Subcutaneous adipose tissue (tissue), 4 donors: ENCODE results near the gene IGFALS. TPM values are rescaled to one million over a fixed set of nuclear protein-coding genes. Genes with fewer than 3 reads are reported as not detected.

Experiments used
- total RNA-seq, 4 donors: library from RNA; depleted of rRNA; stranded (reverse); fragments of >200 nt; gene quantifications; one replicate each; pipeline ENCODE4 v1.1.0, GENCODE V29; 2016
- TF ChIP-seq, protein P1 (sequence below): fragments of 450-650 bp; IDR thresholded peaks from one replicate; pipeline ENCODE4 v1.5.1; 2016; ENCODE audit warnings: low read depth, mild to moderate bottlenecking, control low read depth, antibody characterized with exemption, moderate library complexity

IGFALS gene
- total RNA-seq, 4 donors from 2014 or later = 0.66 TPM; not detected in 3

DNA sequence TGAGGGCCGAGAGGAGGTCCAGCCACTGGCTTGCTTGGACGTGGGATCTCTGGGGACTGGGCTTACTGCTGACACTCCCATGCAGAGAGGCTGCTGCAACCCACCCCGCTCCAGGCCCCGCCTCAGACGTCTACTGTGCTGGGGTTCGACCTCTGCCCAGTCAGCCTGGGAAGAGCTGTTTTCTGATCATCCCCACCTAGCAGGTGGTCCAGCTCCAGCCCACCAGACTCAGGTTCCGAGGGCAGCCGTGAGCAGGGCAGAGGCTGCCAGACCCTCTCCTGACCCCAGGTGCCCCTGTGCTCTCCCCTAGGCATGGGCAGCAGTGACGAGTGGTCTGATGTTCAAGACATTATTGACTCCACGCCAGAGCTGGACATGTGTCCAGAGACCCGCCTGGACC, 45.6 kb downstream of the IGFALS start:
- TF ChIP-seq, protein P1, sequence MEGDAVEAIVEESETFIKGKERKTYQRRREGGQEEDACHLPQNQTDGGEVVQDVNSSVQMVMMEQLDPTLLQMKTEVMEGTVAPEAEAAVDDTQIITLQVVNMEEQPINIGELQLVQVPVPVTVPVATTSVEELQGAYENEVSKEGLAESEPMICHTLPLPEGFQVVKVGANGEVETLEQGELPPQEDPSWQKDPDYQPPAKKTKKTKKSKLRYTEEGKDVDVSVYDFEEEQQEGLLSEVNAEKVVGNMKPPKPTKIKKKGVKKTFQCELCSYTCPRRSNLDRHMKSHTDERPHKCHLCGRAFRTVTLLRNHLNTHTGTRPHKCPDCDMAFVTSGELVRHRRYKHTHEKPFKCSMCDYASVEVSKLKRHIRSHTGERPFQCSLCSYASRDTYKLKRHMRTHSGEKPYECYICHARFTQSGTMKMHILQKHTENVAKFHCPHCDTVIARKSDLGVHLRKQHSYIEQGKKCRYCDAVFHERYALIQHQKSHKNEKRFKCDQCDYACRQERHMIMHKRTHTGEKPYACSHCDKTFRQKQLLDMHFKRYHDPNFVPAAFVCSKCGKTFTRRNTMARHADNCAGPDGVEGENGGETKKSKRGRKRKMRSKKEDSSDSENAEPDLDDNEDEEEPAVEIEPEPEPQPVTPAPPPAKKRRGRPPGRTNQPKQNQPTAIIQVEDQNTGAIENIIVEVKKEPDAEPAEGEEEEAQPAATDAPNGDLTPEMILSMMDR = no peak

DNA sequence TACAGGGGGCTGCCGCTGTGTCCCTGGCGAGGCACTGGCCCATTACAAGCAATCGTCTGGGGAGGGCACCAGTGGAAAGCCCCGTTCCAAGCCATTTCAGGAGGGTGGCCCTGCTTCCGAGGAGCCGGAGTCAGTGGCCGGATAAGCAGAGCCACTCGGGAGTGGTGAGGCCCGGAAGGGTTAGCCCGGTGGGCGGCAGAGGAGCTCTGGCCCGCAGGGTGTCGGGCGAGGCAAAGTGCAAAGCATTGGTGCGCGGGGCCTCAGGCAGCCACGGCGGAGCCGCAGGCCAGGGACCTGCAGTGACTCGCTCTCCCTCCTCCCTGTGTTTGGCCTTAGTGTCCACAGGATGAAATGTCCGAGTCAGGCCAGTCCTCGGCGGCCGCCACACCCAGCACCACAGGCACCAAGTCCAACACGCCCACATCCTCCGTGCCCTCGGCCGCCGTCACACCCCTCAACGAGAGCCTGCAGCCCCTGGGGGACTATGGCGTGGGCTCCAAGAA, 46.8 kb downstream of the IGFALS start:
- TF ChIP-seq, protein P1 = no peak

DNA sequence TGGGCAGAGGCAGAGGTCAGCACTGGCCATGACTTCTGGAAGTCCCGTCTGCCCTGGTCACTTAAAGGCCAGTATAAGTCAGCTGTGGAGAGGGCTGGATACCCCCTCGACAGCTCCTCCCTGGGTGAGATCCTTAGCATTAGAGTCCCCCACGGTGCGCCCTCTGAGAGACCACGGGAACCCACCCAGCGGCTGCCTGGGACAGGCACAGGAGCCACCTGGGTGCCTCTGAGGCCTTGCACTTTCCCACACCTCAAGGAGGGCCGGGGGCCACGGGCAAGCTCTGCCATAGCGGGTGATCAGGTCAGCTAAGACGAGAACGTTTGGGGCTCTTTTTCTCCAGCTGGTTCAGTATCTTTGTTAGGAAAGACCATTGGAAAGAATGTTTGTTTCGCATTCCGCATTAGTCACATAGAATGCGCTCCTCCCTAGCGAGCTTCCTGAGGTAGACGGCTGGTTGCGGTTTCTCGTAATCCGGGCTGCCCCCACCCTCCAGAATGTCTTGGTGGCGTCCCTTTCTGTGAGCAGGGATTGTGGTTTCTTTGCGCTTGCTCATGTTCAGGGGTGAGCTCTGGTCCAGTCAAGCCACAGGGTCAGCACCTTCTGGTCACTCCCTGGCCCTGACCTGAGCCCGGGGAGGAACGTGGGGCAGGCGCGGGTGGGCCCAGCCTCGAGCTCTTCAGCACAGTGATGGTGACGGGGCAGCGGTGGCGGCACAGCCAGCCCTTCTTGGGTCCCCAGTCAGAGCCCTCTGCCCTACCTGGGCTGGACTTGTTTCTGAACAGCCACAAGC, 47.4 kb downstream of the IGFALS start:
- TF ChIP-seq, protein P1 = no peak

DNA sequence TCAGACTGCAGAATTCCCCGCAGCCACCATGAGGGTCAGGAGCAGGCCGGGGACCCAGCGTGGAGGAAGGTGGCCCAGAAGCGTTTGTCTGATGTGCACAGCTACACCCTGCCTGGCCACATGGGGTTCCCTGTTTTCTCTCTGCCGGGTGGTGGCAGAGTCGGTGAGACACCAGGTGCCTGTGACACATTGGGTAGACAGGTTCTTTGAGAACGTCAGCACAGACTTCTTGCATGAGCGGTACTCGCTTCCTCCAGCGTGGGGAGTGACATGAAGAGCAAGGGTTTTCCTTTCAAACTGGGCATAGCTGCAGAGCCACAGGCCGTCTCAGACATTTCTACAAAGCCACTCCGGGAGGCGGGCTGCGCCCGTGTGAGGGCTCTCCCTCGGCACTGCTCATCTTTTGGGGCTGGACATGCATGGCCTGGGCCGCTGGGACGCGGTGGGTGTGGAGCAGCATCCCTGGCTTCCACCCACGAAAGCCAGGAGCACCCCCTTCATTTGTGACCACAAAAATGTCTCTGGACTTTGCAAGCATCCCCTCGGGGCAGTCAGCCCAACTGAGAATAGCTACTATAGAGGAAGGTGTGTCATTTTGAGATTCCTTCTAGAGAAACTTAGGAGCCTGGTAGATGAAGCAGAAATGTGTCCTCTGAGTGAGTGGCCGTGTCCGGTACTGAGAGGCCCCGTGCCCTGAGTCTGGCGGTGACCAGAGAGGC, 48.2 kb downstream of the IGFALS start:
- TF ChIP-seq, protein P1 = no peak

DNA sequence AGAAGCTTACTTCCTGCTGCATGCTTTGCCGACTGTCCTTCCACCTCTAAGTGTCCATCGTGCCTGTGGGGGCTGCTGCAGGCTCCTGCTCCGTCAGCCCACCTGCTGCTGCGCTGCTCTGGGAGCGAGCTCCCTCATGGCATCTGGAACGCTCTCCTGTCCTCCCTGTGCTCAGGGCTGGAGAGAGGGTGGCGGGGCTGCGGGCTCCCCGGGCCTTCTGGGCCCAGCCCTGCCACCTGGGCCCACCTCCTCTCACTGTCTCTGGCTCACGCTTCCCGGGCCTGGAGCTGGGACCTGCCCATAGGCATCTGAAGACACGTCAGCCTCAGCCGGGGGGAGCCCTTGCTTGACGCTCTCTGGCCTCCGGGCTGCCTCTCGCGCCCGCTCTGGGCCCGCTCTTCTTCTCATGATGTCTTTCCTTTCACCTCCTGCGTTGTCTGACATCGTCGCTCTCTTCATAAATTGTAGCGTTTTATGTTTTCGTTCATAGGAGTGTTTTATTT, 49.1 kb downstream of the IGFALS start:
- TF ChIP-seq, protein P1 = no peak

DNA sequence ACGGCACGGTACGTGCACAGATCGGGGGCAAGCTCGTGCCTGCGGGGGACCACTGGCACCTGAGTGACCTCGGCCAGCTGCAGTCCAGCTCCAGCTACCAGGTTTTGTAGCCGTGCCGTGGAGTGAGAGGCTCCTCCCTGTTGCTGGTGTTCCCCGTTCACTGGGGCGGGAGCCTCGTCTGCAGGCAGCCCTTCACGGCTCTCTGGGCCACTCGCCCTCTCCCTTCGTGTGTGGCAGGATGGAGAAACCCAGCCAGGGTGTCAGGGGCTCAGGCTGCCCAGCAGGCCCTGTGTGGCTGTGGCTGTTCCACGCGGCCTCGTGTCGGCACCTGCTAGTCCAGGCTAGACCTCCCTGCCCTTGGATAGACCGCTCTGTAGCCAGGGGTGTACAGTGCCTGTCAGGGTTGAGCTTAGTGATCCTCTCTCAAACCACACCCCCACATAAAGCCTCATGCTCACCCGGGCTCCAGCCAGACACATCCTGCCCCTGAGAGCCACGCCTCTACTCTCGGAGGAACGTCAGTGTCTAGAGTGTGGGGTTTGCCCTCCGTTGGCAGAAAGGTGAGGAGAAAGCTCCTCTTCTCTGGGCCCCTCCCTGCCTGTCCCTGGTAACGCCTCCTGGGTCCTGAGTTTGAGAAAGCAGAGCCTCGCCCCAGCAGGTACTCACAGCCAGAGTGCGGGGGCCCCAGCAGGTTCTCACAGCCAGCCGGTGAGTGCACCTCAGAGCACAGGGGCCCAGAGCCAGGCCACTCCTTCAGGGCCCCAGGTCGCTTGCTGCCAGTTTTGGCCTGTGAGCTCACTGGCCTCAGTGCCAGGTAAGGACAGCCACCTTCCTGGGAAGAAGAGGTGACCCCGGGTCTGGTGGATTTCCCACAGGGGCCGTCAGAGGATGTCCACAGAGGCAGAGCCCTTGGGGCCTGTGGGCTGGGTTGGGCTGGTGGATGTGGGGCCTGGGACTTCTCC, 49.8 kb downstream of the IGFALS start:
- TF ChIP-seq, protein P1 = no peak
